CD14-positive monocyte (primary cell): ENCODE data around the gene BACE1-AS. TPM values are rescaled to one million over a fixed set of nuclear protein-coding genes. Genes with fewer than 3 reads are reported as not detected.

Source experiments
- DNase-seq, 3 donors: peaks; one replicate each; pipeline ENCODE4 v3.0.0-alpha.2; 2011 to 2022
- H2AFZ ChIP-seq: 2 replicates; pipeline ENCODE4 v1.6.0; 2012; ENCODE audit warnings: mild to moderate bottlenecking, low read depth, low read length, inconsistent platforms; ENCODE audit not compliant: insufficient read depth, poor library complexity, severe bottlenecking
- H3K27ac ChIP-seq, 2 donors: 1 replicate in 1 of 2; 2 replicates in 1 of 2; pipeline ENCODE4 v1.5.1; 2012 to 2013; ENCODE audit warnings: low read length in 2 of 2, control low read depth in 1 of 2, inconsistent platforms in 1 of 2, low read depth in 1 of 2, mild to moderate bottlenecking in 1 of 2
- H3K27me3 ChIP-seq, 2 donors: one replicate each; pipeline versions ENCODE4 v1.6.0 to v1.6.1; 2011 to 2013; ENCODE audit warnings: low read length in 2 of 2; ENCODE audit not compliant: control insufficient read depth in 2 of 2, insufficient read depth in 2 of 2
- H3K36me3 ChIP-seq, 2 donors: replicated peaks in 1 of 2; 1 replicate in 1 of 2; 2 replicates in 1 of 2; pipeline versions ENCODE4 v1.5.1 to v1.6.1; 2012 to 2013; ENCODE audit warnings: low read length in 2 of 2, control low read depth in 1 of 2, inconsistent platforms in 1 of 2, mild to moderate bottlenecking in 1 of 2; ENCODE audit not compliant: insufficient read depth in 2 of 2, control insufficient read depth in 1 of 2
- H3K4me1 ChIP-seq, 2 donors: 1 replicate in 1 of 2; 2 replicates in 1 of 2; pipeline versions ENCODE4 v1.5.1 to v1.6.1; 2012 to 2013; ENCODE audit warnings: low read length in 2 of 2, control low read depth in 1 of 2, inconsistent platforms in 1 of 2, mild to moderate bottlenecking in 1 of 2, moderate library complexity in 1 of 2; ENCODE audit not compliant: insufficient read depth in 2 of 2, control insufficient read depth in 1 of 2
- H3K4me2 ChIP-seq: replicated peaks from 2 replicates; pipeline ENCODE3; 2012; ENCODE audit warnings: low read length, moderate library complexity, mild to moderate bottlenecking; ENCODE audit not compliant: poor library complexity, severe bottlenecking; ENCODE audit errors: extremely low read depth
- H3K4me3 ChIP-seq, 3 experiments: fragments of 200-600 bp in 1 of 3; sonication (generic) in 1 of 3; replicated peaks in 1 of 3; 1 replicate in 2 of 3; 2 replicates in 1 of 3; pipeline ENCODE4 v1.5.1; 2011 to 2013; ENCODE audit warnings: low read length in 3 of 3, mild to moderate bottlenecking in 3 of 3, control low read depth in 2 of 3, low read depth in 2 of 3, inconsistent platforms in 1 of 3, moderate library complexity in 1 of 3
- H3K79me2 ChIP-seq: 2 replicates; pipeline ENCODE4 v1.6.0; 2012; ENCODE audit warnings: mild to moderate bottlenecking, control low read depth, inconsistent platforms, low read length, moderate library complexity; ENCODE audit not compliant: insufficient read depth
- H3K9ac ChIP-seq: 2 replicates; pipeline ENCODE4 v1.6.0; 2017; ENCODE audit warnings: low read length, mild to moderate bottlenecking; ENCODE audit not compliant: insufficient read depth, poor library complexity, severe bottlenecking
- H3K9me3 ChIP-seq, 2 donors: replicated peaks in 1 of 2; 1 replicate in 1 of 2; 2 replicates in 1 of 2; pipeline versions ENCODE4 v1.5.1 to v1.6.1; 2012 to 2013; ENCODE audit warnings: low read length in 2 of 2, control low read depth in 1 of 2; ENCODE audit not compliant: control insufficient read depth in 1 of 2, insufficient read depth in 1 of 2
- H4K20me1 ChIP-seq: 2 replicates; pipeline ENCODE4 v1.6.0; 2012; ENCODE audit warnings: mild to moderate bottlenecking, low read length, control low read depth, moderate library complexity; ENCODE audit not compliant: insufficient read depth
- H3K27ac Mint-ChIP-seq, 7 donors: one replicate each; pipeline ENCODE4 v1.8.0; 2020; ENCODE audit warnings: mild to moderate bottlenecking in 7 of 7, mixed read lengths in 7 of 7, moderate library complexity in 6 of 7, inconsistent platforms in 2 of 7
- H3K27me3 Mint-ChIP-seq, 3 donors: one replicate each; pipeline ENCODE4 v1.8.0; 2021 to 2022; ENCODE audit warnings: low read depth in 3 of 3, mild to moderate bottlenecking in 3 of 3, mixed read lengths in 3 of 3, moderate library complexity in 3 of 3, inconsistent platforms in 1 of 3
- H3K36me3 Mint-ChIP-seq, 2 donors: one replicate each; pipeline ENCODE4 v1.8.0; 2020; ENCODE audit warnings: mixed read lengths in 2 of 2, inconsistent platforms in 1 of 2, mild to moderate bottlenecking in 1 of 2
- H3K4me1 Mint-ChIP-seq: one replicate; pipeline ENCODE4 v1.8.0; 2020; ENCODE audit warnings: mild to moderate bottlenecking, mixed read lengths
- H3K4me3 Mint-ChIP-seq, 2 donors: one replicate each; pipeline ENCODE4 v1.8.0; 2020; ENCODE audit warnings: mild to moderate bottlenecking in 2 of 2, mixed read lengths in 2 of 2, moderate library complexity in 1 of 2
- H3K9me3 Mint-ChIP-seq, 7 donors: one replicate each; pipeline ENCODE4 v1.8.0; 2020 to 2022; ENCODE audit warnings: mixed read lengths in 7 of 7, mild to moderate bottlenecking in 6 of 7, moderate library complexity in 6 of 7, inconsistent platforms in 2 of 7
- CTCF ChIP-seq: fragments of 200-600 bp; IDR thresholded peaks from one replicate; pipeline ENCODE4 v1.8.0; 2022; ENCODE audit warnings: antibody characterized with exemption, mild to moderate bottlenecking
- WGBS: methylation state at CpG from one replicate; pipeline ENCODE4 v1.1.5; 2013; ENCODE audit warnings: missing lambda C conversion rate; ENCODE audit not compliant: insufficient coverage; 5-methylcytosine and 5-hydroxymethylcytosine counted together
- intact Hi-C, 2 donors: fragments of 100-400 bp; cut with micrococcal nuclease; formaldehyde crosslinking; loops; one replicate each; pipeline versions ENCODE4 v1.15.0 to v1.15.1; 2023
- polyA plus RNA-seq, 3 donors: library from polyadenylated mRNA; depleted of rRNA in 1 of 3; unstranded in 2 of 3; stranded (reverse) in 1 of 3; fragments of 300-500 nt in 2 of 3; fragments of >200 nt in 1 of 3; fragmentation: Illumina TruSeq in 2 of 3; gene quantifications; 1 replicate in 2 of 3; 2 replicates in 1 of 3; pipeline ENCODE4 v1.2.3, GENCODE V29; 2012 to 2021

The BACE1-AS gene
- polyA plus RNA-seq, 3 donors = 2.7 TPM; not detected in 2

GRCh38 chr11:117296881-117297280 is 5.7 kb downstream of the BACE1-AS start:
- no peaks in the 10 kb centered on the region for H3K9me3 Mint-ChIP-seq
- 82% methylated on average over 3 of the region's 6 CpGs for WGBS
- Histone ChIP-seq H3K4me1 (no peaks in the 10 kb centered on the region), H4K20me1 (no peaks in the 10 kb centered on the region), H3K4me3 (no peak overlapping the region), H3K27ac (no peak overlapping the region), H2AFZ (no peak overlapping the region), H3K9ac (no peak overlapping the region), H3K36me3 (peaks cover 11 to 17% of the 10 kb centered on the region in 2 donors), H3K4me2 (no peak overlapping the region), H3K9me3 (no peaks in the 10 kb centered on the region), H3K27me3 (no peaks in the 10 kb centered on the region), H3K79me2 (no peaks in the 10 kb centered on the region)
- peaks cover 3% of the 10 kb centered on the region for H3K4me1 Mint-ChIP-seq
- DNase-seq = no peak
- no peak for TF ChIP-seq CTCF
- H3K27me3 Mint-ChIP-seq = peaks cover 0 to 6% (median 4%) of the 10 kb centered on the region in 3 donors
- H3K36me3 Mint-ChIP-seq = peaks cover 18 to 26% of the 10 kb centered on the region in 2 donors
- no peak overlapping the region for H3K4me3 Mint-ChIP-seq
- intact Hi-C loops = no loop called here
- H3K27ac Mint-ChIP-seq = no peak overlapping the region

GRCh38 chr11:117298195-117298594 is 7.0 kb downstream of the BACE1-AS start:
- WGBS = 100% methylated on average over 6 of the region's 8 CpGs
- Histone ChIP-seq H3K9me3 (no peaks in the 10 kb centered on the region), H2AFZ (no peak overlapping the region), H4K20me1 (no peaks in the 10 kb centered on the region), H3K4me2 (no peak overlapping the region), H3K27ac (no peak overlapping the region), H3K9ac (no peak overlapping the region), H3K36me3 (peaks cover 4 to 9% of the 10 kb centered on the region in 2 donors), H3K4me3 (no peak overlapping the region), H3K79me2 (no peaks in the 10 kb centered on the region), H3K4me1 (peaks cover 0 to under 1% of the 10 kb centered on the region in 2 donors), H3K27me3 (no peaks in the 10 kb centered on the region)
- H3K4me3 Mint-ChIP-seq = no peak overlapping the region
- peaks cover 10 to 21% of the 10 kb centered on the region in 2 donors for H3K36me3 Mint-ChIP-seq
- intact Hi-C loops = no loop called here
- peaks cover 3% of the 10 kb centered on the region for H3K4me1 Mint-ChIP-seq
- no peaks in the 10 kb centered on the region for H3K9me3 Mint-ChIP-seq
- peaks cover 0 to 5% (median 2%) of the 10 kb centered on the region in 3 donors for H3K27me3 Mint-ChIP-seq
- DNase-seq = no peak
- no peak overlapping the region for H3K27ac Mint-ChIP-seq
- TF ChIP-seq CTCF = no peak
